ENCODE measurements around the gene GARS1. TPM values are rescaled to one million over a fixed set of nuclear protein-coding genes. Genes with fewer than 3 reads are reported as not detected.

The GARS1 gene, protein sequence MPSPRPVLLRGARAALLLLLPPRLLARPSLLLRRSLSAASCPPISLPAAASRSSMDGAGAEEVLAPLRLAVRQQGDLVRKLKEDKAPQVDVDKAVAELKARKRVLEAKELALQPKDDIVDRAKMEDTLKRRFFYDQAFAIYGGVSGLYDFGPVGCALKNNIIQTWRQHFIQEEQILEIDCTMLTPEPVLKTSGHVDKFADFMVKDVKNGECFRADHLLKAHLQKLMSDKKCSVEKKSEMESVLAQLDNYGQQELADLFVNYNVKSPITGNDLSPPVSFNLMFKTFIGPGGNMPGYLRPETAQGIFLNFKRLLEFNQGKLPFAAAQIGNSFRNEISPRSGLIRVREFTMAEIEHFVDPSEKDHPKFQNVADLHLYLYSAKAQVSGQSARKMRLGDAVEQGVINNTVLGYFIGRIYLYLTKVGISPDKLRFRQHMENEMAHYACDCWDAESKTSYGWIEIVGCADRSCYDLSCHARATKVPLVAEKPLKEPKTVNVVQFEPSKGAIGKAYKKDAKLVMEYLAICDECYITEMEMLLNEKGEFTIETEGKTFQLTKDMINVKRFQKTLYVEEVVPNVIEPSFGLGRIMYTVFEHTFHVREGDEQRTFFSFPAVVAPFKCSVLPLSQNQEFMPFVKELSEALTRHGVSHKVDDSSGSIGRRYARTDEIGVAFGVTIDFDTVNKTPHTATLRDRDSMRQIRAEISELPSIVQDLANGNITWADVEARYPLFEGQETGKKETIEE
- 100 to 1,000 TPM; 167 to 263 TPM for total RNA-seq

DNA sequence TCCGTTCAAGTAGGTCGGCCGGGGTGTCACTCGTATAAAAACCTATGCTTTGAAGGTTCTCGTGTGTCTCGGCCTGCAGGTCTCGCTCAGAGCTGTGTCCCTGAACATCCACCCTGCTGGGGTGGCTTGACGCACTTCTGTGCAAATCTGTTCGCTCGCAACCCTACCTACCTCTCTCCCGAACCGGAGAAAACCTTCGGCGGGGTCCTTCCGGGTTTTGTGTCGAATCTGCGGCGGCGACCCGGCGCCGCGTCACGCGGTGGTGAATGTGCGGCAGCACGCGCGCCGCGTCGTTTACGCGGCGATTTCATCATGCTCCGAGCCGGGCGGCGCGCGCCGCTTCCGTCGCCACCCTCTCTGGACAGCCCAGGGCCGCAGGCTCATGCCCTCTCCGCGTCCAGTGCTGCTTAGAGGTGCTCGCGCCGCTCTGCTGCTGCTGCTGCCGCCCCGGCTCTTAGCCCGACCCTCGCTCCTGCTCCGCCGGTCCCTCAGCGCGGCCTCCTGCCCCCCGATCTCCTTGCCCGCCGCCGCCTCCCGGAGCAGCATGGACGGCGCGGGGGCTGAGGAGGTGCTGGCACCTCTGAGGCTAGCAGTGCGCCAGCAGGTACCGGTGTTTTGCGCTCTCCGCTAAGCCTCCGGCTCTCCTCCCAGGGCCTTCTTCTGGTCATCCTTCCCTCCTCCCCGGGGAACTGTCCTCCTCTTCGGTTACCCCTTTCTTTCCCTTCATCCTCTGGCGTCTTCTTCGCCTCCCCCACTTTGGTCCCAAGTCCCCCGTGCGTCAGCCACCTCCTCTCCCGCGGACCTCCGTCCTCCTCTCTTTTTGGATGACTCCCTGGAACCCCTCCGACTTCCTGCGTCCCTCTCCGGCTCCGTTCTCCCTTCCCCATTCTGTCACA, at the start of gene GARS1:
Gene GARS1, plus strand, starts transcription at position 339 of the 896 bp plus-strand sequence. Its CDS starts 44 bp downstream, at position 383.
- Mint-ChIP-seq H3K36me3 (peaks cover 29 to 38% of the 10 kb centered on the region in 2 donors), H3K9me3 (no peaks in the 10 kb centered on the region), H3K27ac (peak within 1 kb of the TSS; percentile 100)
- ATAC-seq, result peak; percentile 91 to 94
- peak; percentile 90 to 92 for DNase-seq (ENCODE audit: low spot score in 2 of 2)

DNA sequence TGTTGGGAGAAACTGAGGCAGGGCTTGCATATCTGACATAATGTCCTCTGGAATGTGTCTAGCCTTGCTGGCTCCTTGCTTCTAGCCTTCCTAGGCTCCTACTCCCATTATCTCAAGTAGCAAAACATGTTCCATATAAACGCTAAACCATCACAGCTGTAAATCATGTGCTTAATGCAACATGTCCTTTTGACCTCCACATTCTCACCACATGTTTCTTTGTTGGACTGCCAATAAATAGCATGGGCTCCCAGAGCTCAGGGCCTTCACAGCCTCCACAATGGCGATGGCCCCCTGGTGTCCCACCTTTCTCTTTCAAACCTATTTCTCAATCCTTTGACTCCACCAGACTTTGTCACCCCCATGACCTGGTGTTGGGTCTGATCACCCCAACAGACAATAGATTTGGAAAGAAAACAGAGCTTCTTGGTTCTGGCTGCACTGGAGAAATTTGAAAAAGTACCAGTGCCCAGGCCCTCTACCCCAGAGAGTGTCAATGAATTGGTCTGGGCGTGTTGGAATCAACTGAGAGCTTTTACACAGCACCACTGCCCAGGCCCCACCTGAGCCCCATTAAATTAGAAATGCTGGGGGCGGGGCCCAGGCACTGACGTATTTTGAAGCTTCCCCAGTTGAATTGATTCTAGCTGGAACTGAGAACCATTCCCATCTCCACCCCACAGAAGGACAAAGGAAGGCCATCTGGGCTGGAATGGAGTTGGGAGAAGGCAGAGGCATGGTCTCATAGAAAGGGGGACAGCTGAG, 48.7 kb upstream of the GARS1 start:
- H3K27ac Mint-ChIP-seq, result peak overlapping the region in 1 of 2 donors; percentile 38
- ATAC-seq (no peak), DNase-seq (ENCODE audit: low spot score in 2 of 2) (no peak)
- no peaks in the 10 kb centered on the region for H3K9me3 Mint-ChIP-seq
- peaks cover 0 to 4% of the 10 kb centered on the region in 2 donors for H3K36me3 Mint-ChIP-seq

DNA sequence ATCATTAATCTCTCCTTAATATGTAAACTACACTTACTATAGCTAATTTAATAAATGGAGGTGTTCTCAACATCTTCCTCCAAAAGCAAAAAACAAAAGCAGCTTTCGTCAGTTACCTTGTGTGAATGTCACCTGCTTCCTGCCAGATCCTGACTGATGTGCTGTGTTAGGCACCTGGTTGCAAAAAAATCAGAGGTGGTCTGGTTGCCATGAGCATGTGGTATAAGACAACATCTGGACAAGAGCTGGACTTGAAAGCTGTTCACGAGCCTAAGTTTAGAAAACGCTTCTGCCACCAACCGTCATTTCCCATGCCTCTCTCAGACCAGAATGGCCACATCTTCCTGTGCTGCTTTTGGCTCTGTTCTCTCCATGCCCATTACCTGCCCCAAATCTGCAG, 48.1 kb upstream of the GARS1 start:
- Mint-ChIP-seq H3K36me3 (peaks cover 0 to 4% of the 10 kb centered on the region in 2 donors), H3K9me3 (no peaks in the 10 kb centered on the region), H3K27ac (no peak overlapping the region)
- no peak for DNase-seq (ENCODE audit: low spot score in 2 of 2)
- no peak for ATAC-seq

DNA sequence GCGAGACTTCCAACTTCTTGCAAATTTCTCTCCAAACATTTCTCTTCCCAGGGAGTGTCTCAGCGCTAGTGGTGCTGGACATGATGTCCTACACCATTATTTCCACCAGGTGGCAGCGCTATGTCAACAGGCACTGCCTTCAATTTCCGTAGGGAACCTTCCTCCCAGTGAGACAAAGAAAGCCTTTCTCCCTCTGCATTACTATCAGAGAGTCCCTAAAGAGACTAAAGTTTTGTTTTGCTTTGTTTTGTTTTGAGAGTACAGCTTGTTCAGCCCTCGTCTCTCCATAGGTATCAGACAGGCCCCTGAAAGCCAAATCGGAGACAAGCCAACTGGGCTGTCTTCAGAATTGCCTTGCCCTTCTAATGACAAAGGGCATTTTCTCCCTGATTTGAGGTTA, 45.8 kb upstream of the GARS1 start:
- Mint-ChIP-seq H3K36me3 (peaks cover 0 to 4% of the 10 kb centered on the region in 2 donors), H3K9me3 (no peaks in the 10 kb centered on the region), H3K27ac (no peak overlapping the region)
- DNase-seq (ENCODE audit: low spot score in 2 of 2) (peak in 1 of 2 donors; percentile 46), ATAC-seq (peak; percentile 44 to 46)

DNA sequence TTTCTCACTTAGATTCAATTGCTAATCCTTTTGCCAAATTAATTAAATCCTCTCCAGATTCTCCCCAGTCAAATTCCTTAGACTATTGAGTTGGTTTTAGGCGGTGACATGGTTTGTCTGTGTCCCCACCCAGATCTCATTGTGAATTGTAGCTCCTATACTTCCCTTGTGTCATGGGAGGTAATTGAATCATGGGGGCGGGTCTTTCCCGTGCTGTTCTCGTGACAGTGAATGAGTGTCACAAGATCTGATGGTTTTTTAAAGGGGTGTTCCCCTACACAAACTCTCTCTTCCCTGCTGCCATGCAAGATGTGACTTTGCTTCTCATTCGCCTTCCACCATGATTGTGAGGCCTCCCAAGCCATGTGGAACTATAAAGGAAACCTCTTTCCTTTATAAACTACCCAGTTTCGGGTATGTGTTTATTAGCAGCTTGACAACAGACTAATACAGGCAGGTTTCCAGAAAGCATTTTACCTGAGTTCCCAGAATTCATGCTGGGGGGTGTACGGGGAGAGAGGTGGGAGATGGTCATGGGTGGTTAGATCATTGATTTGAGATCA, 44.7 kb upstream of the GARS1 start:
- Mint-ChIP-seq H3K36me3 (peaks cover 0 to 1% of the 10 kb centered on the region in 2 donors), H3K27ac (peak overlapping the region; percentile 20 to 58), H3K9me3 (no peaks in the 10 kb centered on the region)
- ATAC-seq (no peak), DNase-seq (ENCODE audit: low spot score in 2 of 2) (no peak)

DNA sequence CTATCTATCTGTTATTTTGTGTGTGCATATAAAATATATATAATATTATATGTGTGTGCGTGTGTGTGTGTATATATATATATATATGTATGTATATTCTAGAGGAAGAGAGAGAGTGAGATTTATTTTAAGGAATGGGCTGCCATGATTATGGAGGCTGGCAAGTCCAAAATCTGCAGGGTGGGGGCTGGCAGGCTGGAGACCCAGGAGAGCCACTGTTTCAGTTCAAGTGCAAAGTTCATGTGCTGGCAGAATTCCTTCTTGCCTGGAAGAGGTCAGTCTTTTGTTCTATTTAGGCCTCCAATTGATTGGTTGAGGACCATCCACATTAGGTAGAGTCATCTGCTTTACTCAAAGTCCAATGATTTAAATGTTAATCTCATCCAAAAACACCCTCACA, 42.3 kb upstream of the GARS1 start:
- DNase-seq (ENCODE audit: low spot score in 2 of 2) (no peak), ATAC-seq (no peak)
- Mint-ChIP-seq H3K27ac (no peak overlapping the region), H3K9me3 (no peaks in the 10 kb centered on the region), H3K36me3 (no peaks in the 10 kb centered on the region)

DNA sequence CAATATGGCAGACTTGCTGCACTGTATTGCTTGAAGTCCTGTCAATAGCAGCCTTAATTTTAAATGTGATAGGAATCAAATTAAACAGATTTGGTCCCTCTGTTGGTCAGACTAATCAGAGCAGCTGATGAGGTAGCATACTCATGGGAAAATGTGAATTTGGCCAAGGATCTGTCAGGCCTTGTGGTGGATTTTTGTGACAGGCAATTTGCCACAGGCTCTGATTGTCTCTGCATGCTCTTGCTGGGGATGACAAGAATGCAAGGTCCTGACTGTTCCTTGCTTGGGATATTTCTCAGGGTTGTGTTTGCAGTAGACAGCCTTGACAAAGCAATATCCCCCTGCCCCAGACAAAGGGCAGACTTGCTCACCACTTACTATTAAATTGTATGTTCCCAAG, 41.5 kb upstream of the GARS1 start:
- Mint-ChIP-seq H3K36me3 (no peaks in the 10 kb centered on the region), H3K27ac (no peak overlapping the region), H3K9me3 (no peaks in the 10 kb centered on the region)
- DNase-seq (ENCODE audit: low spot score in 2 of 2) (no peak), ATAC-seq (no peak)

DNA sequence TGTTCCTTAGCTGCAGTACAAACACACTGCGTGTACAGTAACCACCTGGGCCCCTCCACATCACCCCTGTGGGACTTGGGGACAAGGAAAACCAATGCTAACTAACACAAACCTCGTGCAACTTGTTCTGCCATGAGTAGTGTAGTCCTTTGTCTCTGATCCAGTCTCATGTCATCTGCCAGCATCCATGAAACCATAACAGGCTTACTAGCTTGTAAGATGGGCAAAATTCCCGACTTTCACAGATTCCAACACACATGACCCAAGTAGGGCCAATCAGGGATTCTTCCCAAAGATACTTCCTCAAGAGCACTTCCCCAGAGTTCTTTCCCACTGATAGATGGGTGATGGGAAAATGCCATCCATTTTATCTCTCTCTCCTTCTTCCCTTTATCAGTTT, 41.1 kb upstream of the GARS1 start:
- no peak for ATAC-seq
- Mint-ChIP-seq H3K9me3 (no peaks in the 10 kb centered on the region), H3K36me3 (no peaks in the 10 kb centered on the region), H3K27ac (no peak overlapping the region)
- no peak for DNase-seq (ENCODE audit: low spot score in 2 of 2)

DNA sequence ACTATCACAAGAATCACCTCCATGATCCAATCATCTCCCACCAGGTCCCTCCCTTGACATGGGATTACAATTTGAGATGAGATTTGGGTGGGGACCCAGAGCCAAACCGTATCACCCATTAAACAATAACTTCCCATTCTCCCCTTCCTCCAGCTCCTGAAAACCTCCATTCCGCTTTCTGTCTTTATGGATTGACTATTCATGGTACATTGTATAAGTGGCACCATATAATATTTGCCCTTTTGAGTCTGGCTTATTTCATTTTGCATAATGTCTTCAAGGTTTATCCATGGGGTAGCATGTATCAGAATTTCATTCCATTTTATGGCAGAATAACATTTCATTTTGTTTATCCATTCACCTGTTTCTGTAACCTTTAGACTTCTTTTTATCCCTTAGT, 39.2 kb upstream of the GARS1 start:
- no peak overlapping the region for H3K27ac Mint-ChIP-seq

DNA sequence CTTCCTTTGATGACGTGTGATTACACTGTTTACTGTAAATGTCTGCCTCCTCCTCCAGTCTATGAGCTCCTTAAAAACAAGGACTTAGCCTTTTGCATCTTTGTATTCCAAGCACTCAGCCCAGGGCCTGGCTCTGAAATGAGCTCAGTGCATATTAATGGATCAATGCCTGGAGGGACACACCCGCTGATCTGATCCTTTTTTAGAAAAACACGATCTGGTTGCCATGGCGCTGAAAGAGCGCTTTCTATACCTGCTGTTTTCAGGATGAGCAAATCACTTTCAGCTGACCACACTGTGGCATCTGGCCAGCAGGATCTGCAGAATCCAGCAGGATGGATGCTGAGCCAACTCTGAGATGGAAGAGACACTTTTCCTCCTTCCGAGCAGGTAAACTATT, 37.8 kb upstream of the GARS1 start:
- Mint-ChIP-seq H3K9me3 (no peaks in the 10 kb centered on the region), H3K36me3 (no peaks in the 10 kb centered on the region), H3K27ac (no peak overlapping the region)
- ATAC-seq (no peak), DNase-seq (ENCODE audit: low spot score in 2 of 2) (no peak)

More for the DNA sequence above, 39.2 kb upstream of the GARS1 start:
- DNase-seq (ENCODE audit: low spot score in 2 of 2) (no peak), ATAC-seq (no peak)
- Mint-ChIP-seq H3K36me3 (no peaks in the 10 kb centered on the region), H3K9me3 (no peaks in the 10 kb centered on the region)

DNA sequence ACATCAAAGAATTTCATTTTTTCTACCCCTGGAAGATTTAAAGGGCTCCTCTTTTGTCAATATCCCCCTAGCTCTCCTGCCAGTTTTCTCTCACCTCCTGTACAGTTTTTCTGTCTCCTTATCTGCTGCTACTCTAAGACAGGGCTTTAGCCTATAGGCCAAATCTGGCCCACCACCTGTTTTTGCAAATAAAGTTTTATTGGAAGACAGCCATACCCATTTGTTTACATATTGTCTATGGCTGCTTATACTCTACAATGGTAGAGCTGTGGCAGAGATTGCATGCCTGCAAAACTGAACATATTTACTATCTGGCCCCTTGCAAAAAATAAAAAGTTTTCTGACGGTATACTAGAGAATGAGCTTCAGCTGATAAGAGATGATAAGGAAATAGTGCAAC, 37.4 kb upstream of the GARS1 start:
- DNase-seq (ENCODE audit: low spot score in 2 of 2) (no peak), ATAC-seq (no peak)
- no peaks in the 10 kb centered on the region for H3K9me3 Mint-ChIP-seq
- H3K27ac Mint-ChIP-seq, result no peak overlapping the region
- H3K36me3 Mint-ChIP-seq, result no peaks in the 10 kb centered on the region

DNA sequence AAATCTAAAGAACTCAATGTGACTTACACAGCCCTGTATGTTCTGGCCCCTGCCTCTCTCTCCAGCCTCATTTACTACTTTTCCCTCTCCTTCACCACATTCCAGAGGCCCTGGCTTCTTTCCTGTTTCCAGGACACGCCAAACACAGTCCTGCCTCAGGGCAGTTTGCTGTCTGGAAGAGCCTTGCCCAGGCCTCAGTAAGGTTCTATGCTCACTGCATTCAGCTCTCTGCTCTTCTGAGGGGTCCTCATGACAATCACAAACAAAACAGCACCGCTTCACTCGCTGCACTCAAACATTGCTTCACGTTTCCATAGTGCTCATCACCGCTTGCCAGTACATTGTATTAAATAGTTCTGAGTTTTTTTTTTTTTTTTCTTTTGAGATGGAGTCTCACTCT, 35.1 kb upstream of the GARS1 start:
- no peak for ATAC-seq
- no peak for DNase-seq (ENCODE audit: low spot score in 2 of 2)
- Mint-ChIP-seq H3K36me3 (peaks cover 0 to 7% of the 10 kb centered on the region in 2 donors), H3K9me3 (no peaks in the 10 kb centered on the region), H3K27ac (no peak overlapping the region)

DNA sequence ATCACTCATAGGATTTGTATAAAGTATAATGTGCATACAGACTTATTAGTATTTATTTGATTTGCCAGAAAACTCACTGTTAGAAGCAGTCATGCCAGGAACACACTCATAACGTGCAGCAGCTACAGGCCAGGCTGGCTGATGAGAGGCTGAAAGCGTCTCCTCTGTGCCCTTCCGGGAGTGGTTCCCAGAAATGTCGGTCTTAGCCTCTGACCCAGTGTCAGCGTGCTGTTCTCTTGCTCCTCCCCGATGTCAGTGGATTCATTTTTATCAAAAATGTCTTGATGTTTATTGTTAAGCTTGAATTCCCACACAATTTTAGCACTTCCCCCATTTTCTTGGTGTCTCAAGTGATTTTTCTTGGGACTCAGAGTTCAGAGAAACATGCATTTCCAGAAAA, 33.3 kb upstream of the GARS1 start:
- DNase-seq (ENCODE audit: low spot score in 2 of 2) (no peak), ATAC-seq (no peak)
- Mint-ChIP-seq H3K27ac (no peak overlapping the region), H3K36me3 (peaks cover 0 to 7% of the 10 kb centered on the region in 2 donors), H3K9me3 (no peaks in the 10 kb centered on the region)

DNA sequence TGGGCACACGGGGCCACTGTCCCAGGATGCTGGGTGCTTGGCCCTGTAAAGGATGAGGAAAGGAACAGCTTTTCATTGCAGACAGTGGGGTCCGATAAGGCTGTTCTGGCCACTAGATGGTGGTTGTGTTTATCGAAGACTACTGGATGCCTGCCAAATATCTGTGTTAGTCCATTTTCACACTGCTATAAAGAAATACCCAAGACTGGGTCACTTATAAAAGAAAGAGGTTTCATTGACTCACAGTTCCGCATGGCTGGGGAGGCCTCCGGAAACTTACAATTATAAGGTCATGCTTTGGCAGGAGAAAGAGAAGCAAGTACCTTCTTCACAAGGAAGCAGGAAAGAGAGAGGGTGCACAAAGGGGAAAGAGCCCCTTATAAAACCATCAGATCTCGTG, 32.2 kb upstream of the GARS1 start:
- Mint-ChIP-seq H3K27ac (no peak overlapping the region), H3K9me3 (no peaks in the 10 kb centered on the region), H3K36me3 (peaks cover 0 to 7% of the 10 kb centered on the region in 2 donors)
- ATAC-seq (no peak), DNase-seq (ENCODE audit: low spot score in 2 of 2) (no peak)

DNA sequence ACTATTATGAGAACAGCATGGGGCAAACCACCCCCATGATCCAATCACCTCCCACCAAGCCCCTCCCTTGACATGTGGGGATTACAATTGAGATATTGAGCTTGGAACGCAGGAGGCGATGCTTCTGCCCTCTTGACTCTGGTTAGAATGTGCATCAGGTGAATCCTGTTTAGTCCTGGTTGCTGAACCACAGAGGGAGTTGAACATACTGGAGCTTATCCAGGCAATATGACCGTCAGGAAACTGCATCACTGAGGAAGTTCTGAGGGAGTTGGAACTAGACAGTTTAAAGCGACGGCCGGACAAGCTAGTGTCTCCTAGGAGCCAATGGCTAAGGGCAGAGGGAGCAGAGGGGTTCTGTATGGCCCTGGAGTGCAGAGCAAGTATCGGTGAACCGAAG, 31.8 kb upstream of the GARS1 start:
- Mint-ChIP-seq H3K36me3 (peaks cover 0 to 7% of the 10 kb centered on the region in 2 donors), H3K9me3 (no peaks in the 10 kb centered on the region), H3K27ac (peak overlapping the region; percentile 26 to 51)
- ATAC-seq, result no peak
- DNase-seq (ENCODE audit: low spot score in 2 of 2), result no peak
